ENCODE data around the gene DRC1. TPM values are rescaled to one million over a fixed set of nuclear protein-coding genes. Genes with fewer than 3 reads are reported as not detected.
"Not testable (repeated sequence)": the region's sequence is repeated elsewhere in the genome, so short reads cannot be mapped to it uniquely, and the experiment has no call there.

DRC1 gene
- polyA plus RNA-seq, 4 donors, result 0.09 to 0.18 TPM; not detected in 2

DNA sequence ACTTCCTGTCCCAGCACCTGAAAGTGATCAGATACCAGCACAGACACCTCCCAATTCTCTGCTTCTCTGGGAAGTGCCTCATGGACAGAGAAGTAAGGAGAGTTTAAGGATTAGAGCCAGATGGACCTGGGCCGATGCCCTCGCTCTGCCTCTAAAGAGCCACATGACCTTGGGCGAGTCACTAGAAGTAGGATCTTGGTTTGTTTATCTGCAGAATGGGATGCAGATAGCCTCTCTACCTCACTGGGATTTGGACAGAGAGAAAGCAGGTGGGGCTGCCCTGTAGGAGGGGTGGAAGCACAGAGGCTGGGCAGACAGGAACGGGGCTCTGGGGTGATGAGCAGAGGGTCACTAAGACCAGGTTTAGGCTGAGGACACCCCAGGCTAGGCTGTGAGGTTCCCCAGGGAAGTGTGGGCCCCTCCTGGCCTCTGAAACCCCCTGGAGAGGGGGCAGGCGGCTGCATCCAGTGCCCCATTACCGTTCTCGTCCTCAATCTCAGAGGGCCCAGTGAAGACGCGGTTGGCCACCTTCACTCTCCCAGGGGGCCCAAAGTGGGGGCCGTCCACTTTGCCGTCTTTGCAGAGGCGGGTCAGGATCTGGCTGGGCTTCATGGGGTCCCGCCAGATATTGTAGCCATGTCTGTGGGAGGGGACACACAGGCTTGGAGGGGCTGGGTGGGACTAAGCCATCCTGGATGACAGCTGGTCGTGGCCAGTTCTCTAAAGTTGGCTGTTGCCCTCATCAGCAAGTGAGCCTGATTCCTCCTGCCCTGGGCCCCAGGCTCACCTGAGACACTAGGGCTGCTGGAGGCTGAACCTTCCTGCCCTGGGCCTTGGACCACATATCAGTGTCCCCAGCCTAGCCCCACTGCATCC is 62.9 kb downstream of the DRC1 start:
- Histone ChIP-seq H3K4me1 (ENCODE audit: control insufficient read depth in 3 of 3, insufficient read depth in 2 of 3, low read depth in 1 of 3, low read length in 2 of 3) (no peaks in the 10 kb centered on the region), H3K9me3 (ENCODE audit: control insufficient read depth in 2 of 2, insufficient read depth in 1 of 2, low read depth in 1 of 2, low read length in 1 of 2) (peaks cover 0 to 9% of the 10 kb centered on the region in 2 donors), H3K4me3 (ENCODE audit: low read depth in 1 of 3, low read length in 3 of 3) (no peak overlapping the region), H3K27me3 (ENCODE audit: control insufficient read depth in 3 of 3, insufficient read depth in 3 of 3, low read length in 3 of 3) (no peaks in the 10 kb centered on the region), H3K36me3 (ENCODE audit: control insufficient read depth in 3 of 3, insufficient read depth in 2 of 3, low read depth in 1 of 3, low read length in 3 of 3) (peaks cover 0 to 22% (median 0%) of the 10 kb centered on the region in 3 donors), H3K27ac (ENCODE audit: low read depth in 1 of 3, low read length in 2 of 3) (no peak overlapping the region)
- WGBS, 3 donors, result 84 to 89% (median 88%) methylated on average over 13 to 14 of the region's 14 CpGs
- DNase-seq, result no peak
- FAIRE-seq, result no peak

DNA sequence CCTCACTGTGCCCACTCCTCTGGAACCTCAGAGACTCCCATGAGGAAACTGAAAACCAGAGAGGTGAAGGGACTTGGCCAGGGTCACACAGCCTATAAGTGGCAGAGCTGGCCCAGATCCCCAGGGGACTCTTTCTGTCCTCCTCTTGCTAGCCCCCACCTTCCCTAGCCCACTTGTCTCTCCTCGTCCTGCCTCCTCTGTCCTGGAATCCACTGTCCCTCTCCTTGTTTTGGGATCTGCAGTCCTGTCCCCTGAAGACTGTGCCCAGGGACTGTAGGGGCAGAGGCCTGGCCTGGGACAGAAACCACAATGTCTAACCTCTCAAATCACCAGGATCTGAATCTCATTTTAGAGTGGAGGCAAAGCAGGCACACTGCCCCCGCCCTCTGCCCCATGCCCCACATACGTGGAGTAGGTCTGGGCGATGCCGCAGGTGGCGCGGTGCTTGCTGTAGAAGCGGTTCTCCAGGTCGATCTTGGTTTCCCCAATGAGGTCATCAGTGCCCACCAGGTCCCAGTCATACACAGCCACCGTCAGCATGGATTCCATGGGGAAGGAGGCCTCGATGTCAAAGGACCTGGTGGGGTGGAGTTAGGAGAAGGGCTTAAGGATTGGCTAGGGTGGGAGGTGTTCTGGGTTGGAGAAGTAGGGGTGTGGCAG is 63.7 kb downstream of the DRC1 start:
- FAIRE-seq (no peak), DNase-seq (no peak)
- Histone ChIP-seq H3K27ac (ENCODE audit: low read depth in 1 of 3, low read length in 2 of 3) (no peak overlapping the region), H3K4me3 (ENCODE audit: low read depth in 1 of 3, low read length in 3 of 3) (no peak overlapping the region), H3K27me3 (ENCODE audit: control insufficient read depth in 3 of 3, insufficient read depth in 3 of 3, low read length in 3 of 3) (no peaks in the 10 kb centered on the region), H3K9me3 (ENCODE audit: control insufficient read depth in 2 of 2, insufficient read depth in 1 of 2, low read depth in 1 of 2, low read length in 1 of 2) (peaks cover 0 to 11% of the 10 kb centered on the region in 2 donors), H3K4me1 (ENCODE audit: control insufficient read depth in 3 of 3, insufficient read depth in 2 of 3, low read depth in 1 of 3, low read length in 2 of 3) (no peaks in the 10 kb centered on the region), H3K36me3 (ENCODE audit: control insufficient read depth in 3 of 3, insufficient read depth in 2 of 3, low read depth in 1 of 3, low read length in 3 of 3) (peaks cover 0 to 22% (median 0%) of the 10 kb centered on the region in 3 donors)
- 88 to 91% (median 89%) methylated on average over 11 of the region's 11 CpGs for WGBS, 3 donors

DNA sequence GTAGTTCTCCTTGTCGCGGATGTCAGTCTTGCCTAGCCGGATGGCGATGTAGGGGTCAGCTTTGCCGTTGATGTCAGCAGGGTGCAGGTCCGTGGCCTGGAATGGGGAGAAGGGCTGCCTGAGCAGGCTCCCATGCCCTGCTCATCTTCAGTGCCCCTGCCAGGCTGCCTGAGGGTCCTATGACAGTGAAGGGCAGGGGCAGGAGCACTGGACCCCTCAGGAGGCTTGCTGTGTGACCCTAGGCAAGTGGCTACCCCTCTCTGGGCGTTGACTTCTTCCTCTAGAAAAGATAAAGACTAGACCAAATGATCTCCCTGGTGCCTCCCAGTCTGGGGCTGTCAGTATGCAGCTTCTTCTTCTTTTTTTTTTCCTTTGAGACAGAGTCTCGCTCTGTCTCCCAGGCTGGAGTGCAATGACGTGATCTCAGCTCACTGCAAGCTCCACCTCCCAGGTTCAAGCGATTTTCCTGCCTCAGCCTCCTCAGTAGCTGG is 64.3 kb downstream of the DRC1 start:
- Histone ChIP-seq H3K9me3 (ENCODE audit: control insufficient read depth in 2 of 2, insufficient read depth in 1 of 2, low read depth in 1 of 2, low read length in 1 of 2) (peaks cover 0 to 11% of the 10 kb centered on the region in 2 donors), H3K36me3 (ENCODE audit: control insufficient read depth in 3 of 3, insufficient read depth in 2 of 3, low read depth in 1 of 3, low read length in 3 of 3) (peaks cover 0 to 25% (median 0%) of the 10 kb centered on the region in 3 donors), H3K4me1 (ENCODE audit: control insufficient read depth in 3 of 3, insufficient read depth in 2 of 3, low read depth in 1 of 3, low read length in 2 of 3) (no peaks in the 10 kb centered on the region), H3K4me3 (ENCODE audit: low read depth in 1 of 3, low read length in 3 of 3) (no peak overlapping the region), H3K27ac (ENCODE audit: low read depth in 1 of 3, low read length in 2 of 3) (no peak overlapping the region), H3K27me3 (ENCODE audit: control insufficient read depth in 3 of 3, insufficient read depth in 3 of 3, low read length in 3 of 3) (no peaks in the 10 kb centered on the region)
- DNase-seq (no peak), FAIRE-seq (no peak)
- WGBS, 3 donors, result 85 to 89% (median 87%) methylated on average over 10 of the region's 10 CpGs

DNA sequence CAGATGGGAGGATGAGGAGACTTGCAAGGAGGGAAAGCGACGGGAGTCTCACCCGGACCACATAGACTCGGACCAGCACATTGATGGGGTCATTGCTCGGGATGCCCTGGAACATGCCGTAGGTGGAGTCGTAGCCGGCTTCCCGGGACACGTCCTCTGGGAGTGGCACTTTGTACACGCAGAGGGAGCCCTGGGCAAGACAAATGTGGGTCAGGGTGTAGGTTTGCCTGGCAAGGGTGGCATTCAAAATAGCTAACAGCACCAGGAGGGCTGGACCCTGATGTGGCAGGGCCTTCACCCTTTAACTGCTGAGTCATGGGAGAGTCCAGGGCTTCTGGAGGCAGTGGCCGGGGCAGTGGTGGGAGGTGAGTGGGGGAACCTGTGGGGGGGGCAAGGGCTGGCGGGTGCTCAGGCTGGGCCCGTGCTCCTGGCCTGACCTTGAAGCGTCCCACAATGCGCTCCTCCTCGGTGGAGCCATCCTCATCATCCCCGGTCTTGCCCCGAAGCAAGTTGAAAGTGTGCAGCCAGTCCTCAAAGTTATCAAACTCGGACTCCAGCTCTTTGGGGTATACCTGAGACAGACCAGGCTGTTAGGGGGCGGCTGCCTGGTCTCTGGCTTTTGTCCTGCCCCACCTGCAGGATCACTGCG is 65.1 kb downstream of the DRC1 start:
- H3K36me3 ChIP-seq (ENCODE audit: control insufficient read depth in 3 of 3, insufficient read depth in 2 of 3, low read depth in 1 of 3, low read length in 3 of 3), result peaks cover 0 to 22% (median 0%) of the 10 kb centered on the region in 3 donors
- FAIRE-seq (no peak), DNase-seq (no peak)
- no peak overlapping the region for H3K4me3 ChIP-seq (ENCODE audit: low read depth in 1 of 3, low read length in 3 of 3)
- H3K27me3 ChIP-seq (ENCODE audit: control insufficient read depth in 3 of 3, insufficient read depth in 3 of 3, low read length in 3 of 3), result no peaks in the 10 kb centered on the region
- H3K27ac ChIP-seq (ENCODE audit: low read depth in 1 of 3, low read length in 2 of 3), result no peak overlapping the region
- peaks cover 0 to 11% of the 10 kb centered on the region in 2 donors for H3K9me3 ChIP-seq (ENCODE audit: control insufficient read depth in 2 of 2, insufficient read depth in 1 of 2, low read depth in 1 of 2, low read length in 1 of 2)
- no peaks in the 10 kb centered on the region for H3K4me1 ChIP-seq (ENCODE audit: control insufficient read depth in 3 of 3, insufficient read depth in 2 of 3, low read depth in 1 of 3, low read length in 2 of 3)
- 73 to 87% (median 84%) methylated on average over 22 of the region's 22 CpGs for WGBS, 3 donors

DNA sequence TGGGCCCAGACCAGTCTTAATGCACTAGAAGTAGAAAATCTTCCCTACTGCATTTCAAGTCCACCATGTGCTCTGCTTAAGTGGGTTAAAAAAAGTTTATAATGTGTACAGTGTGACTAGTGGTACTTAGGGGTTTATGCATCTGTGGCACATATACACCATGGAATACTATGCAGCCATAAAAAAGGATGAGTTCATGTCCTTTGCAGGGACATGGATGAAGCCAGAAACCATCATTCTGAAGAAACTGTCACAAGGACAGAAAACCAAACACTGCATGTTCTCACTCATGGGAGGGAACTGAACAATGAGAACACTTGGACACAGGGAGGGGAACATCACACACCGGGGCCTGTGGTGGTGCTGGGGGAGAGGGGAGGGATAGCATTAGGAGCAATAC is 66.8 kb downstream of the DRC1 start:
- WGBS, 3 donors, result 94 to 100% (median 96%) methylated on average over 1 of the region's 1 CpG
- DNase-seq; H3K27me3 ChIP-seq (ENCODE audit: control insufficient read depth in 3 of 3, insufficient read depth in 3 of 3, low read length in 3 of 3); H3K4me3 ChIP-seq (ENCODE audit: low read depth in 1 of 3, low read length in 3 of 3); H3K4me1 ChIP-seq (ENCODE audit: control insufficient read depth in 3 of 3, insufficient read depth in 2 of 3, low read depth in 1 of 3, low read length in 2 of 3); H3K27ac ChIP-seq (ENCODE audit: low read depth in 1 of 3, low read length in 2 of 3); FAIRE-seq: not testable (repeated sequence)
- peaks cover 0 to 24% (median 0%) of the 10 kb centered on the region in 3 donors for H3K36me3 ChIP-seq (ENCODE audit: control insufficient read depth in 3 of 3, insufficient read depth in 2 of 3, low read depth in 1 of 3, low read length in 3 of 3)
- peaks cover 0 to 11% of the 10 kb centered on the region in 2 donors for H3K9me3 ChIP-seq (ENCODE audit: control insufficient read depth in 2 of 2, insufficient read depth in 1 of 2, low read depth in 1 of 2, low read length in 1 of 2)

GRCh38 chr2:26469092-26469710 is 67.5 kb downstream of the DRC1 start:
- no peaks in the 10 kb centered on the region for H3K27me3 ChIP-seq (ENCODE audit: control insufficient read depth in 3 of 3, insufficient read depth in 3 of 3, low read length in 3 of 3)
- DNase-seq (peak; percentile 79 to 82), FAIRE-seq (no peak)
- peaks cover 0 to 22% (median 0%) of the 10 kb centered on the region in 3 donors for H3K36me3 ChIP-seq (ENCODE audit: control insufficient read depth in 3 of 3, insufficient read depth in 2 of 3, low read depth in 1 of 3, low read length in 3 of 3)
- H3K4me1 ChIP-seq (ENCODE audit: control insufficient read depth in 3 of 3, insufficient read depth in 2 of 3, low read depth in 1 of 3, low read length in 2 of 3), result no peaks in the 10 kb centered on the region
- WGBS, 3 donors, result 4 to 14% (median 5%) methylated on average over 5 of the region's 5 CpGs
- no peak overlapping the region for H3K27ac ChIP-seq (ENCODE audit: low read depth in 1 of 3, low read length in 2 of 3)
- H3K9me3 ChIP-seq (ENCODE audit: control insufficient read depth in 2 of 2, insufficient read depth in 1 of 2, low read depth in 1 of 2, low read length in 1 of 2), result peaks cover 0 to 11% of the 10 kb centered on the region in 2 donors
- H3K4me3 ChIP-seq (ENCODE audit: low read depth in 1 of 3, low read length in 3 of 3), result no peak overlapping the region

GRCh38 chr2:26469955-26470354 is 68.2 kb downstream of the DRC1 start:
- Histone ChIP-seq H3K4me3 (ENCODE audit: low read depth in 1 of 3, low read length in 3 of 3) (no peak overlapping the region), H3K4me1 (ENCODE audit: control insufficient read depth in 3 of 3, insufficient read depth in 2 of 3, low read depth in 1 of 3, low read length in 2 of 3) (no peaks in the 10 kb centered on the region), H3K9me3 (ENCODE audit: control insufficient read depth in 2 of 2, insufficient read depth in 1 of 2, low read depth in 1 of 2, low read length in 1 of 2) (peaks cover 0 to 11% of the 10 kb centered on the region in 2 donors), H3K36me3 (ENCODE audit: control insufficient read depth in 3 of 3, insufficient read depth in 2 of 3, low read depth in 1 of 3, low read length in 3 of 3) (peaks cover 0 to 20% (median 0%) of the 10 kb centered on the region in 3 donors), H3K27me3 (ENCODE audit: control insufficient read depth in 3 of 3, insufficient read depth in 3 of 3, low read length in 3 of 3) (no peaks in the 10 kb centered on the region), H3K27ac (ENCODE audit: low read depth in 1 of 3, low read length in 2 of 3) (no peak overlapping the region)
- DNase-seq (no peak), FAIRE-seq (no peak)
- WGBS, 3 donors, result 88 to 94% (median 91%) methylated on average over 7 of the region's 7 CpGs

Measured in small intestine (tissue), 7 donors.